SK-N-MC (cell line): ENCODE results near the gene TAF1A.
"Not testable (repeated sequence)": the region's sequence is repeated elsewhere in the genome, so short reads cannot be mapped to it uniquely, and the experiment has no call there.

Source experiments
- DNase-seq: peaks from one replicate; pipeline ENCODE4 v3.0.0-alpha.2; 2011; ENCODE audit warnings: low read depth, low spot score
- H3K27ac ChIP-seq: fragments of 200-600 bp; sonication (generic); 2 replicates; pipeline ENCODE4 v1.5.1; 2016; ENCODE audit warnings: mixed run types
- H3K36me3 ChIP-seq: fragments of 200-600 bp; sonication (generic); 2 replicates; pipeline ENCODE4 v1.6.1; 2017; ENCODE audit warnings: antibody characterized with exemption, low read length, mixed read lengths; ENCODE audit not compliant: insufficient read depth
- H3K4me3 ChIP-seq: fragments of 200-600 bp; sonication (generic); 2 replicates; pipeline ENCODE4 v1.5.1; 2016
- H3K9ac ChIP-seq: fragments of 200-600 bp; sonication (generic); 2 replicates; pipeline ENCODE4 v1.8.0; 2017; ENCODE audit warnings: mixed run types, mixed read lengths; ENCODE audit not compliant: insufficient read length
- H3K9me3 ChIP-seq: fragments of 200-600 bp; sonication (generic); 2 replicates; pipeline ENCODE4 v1.6.1; 2017; ENCODE audit warnings: low read depth, mild to moderate bottlenecking, antibody characterized with exemption, low read length, moderate library complexity, mixed read lengths
- EZH2 ChIP-seq: fragments of 200-600 bp; sonication (generic); IDR thresholded peaks from one replicate; pipeline ENCODE4 v1.6.1; 2017; ENCODE audit warnings: antibody characterized with exemption
- FOXP2 ChIP-seq: optimal IDR thresholded peaks from 2 replicates; pipeline ENCODE3; 2011; ENCODE audit warnings: mild to moderate bottlenecking, moderate library complexity; ENCODE audit not compliant: insufficient read depth; ENCODE audit errors: extremely low read length, control extremely low read depth
- POLR2AphosphoS5 ChIP-seq: IDR thresholded peaks from 2 replicates; pipeline ENCODE4 v1.6.1; 2012; ENCODE audit warnings: mild to moderate bottlenecking, low read depth, low read length, borderline replicate concordance

The TAF1A gene

GRCh38 chr1:222610728-222611127 is 21.0 kb upstream of the TAF1A start:
- Histone ChIP-seq H3K9me3 (no peaks in the 10 kb centered on the region), H3K4me3 (no peak overlapping the region), H3K27ac (no peak overlapping the region), H3K36me3 (no peaks in the 10 kb centered on the region), H3K9ac (no peak overlapping the region)
- no peak for DNase-seq
- TF ChIP-seq FOXP2 (no peak), POLR2AphosphoS5 (no peak), EZH2 (no peak)

DNA sequence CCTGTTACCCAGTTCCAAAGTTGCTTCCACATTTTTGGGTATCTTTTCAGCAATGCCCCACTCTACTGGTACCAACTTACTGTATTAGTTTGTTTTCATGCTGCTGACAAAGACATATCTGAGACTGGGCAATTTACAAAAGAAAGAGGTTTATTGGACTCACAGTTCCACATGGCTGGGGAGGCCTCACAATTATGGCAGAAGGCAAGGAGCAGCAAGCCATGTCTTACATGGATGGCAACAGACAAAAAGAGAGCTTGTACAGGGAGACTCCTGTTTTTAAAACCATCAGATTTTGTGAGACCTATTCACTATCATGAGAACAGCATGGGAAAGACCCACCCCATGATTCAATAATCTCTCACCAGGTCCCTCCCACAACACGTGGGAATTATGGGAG is 19.4 kb upstream of the TAF1A start:
- not testable (repeated sequence) for H3K9me3 ChIP-seq, H3K4me3 ChIP-seq, H3K27ac ChIP-seq, H3K9ac ChIP-seq, H3K36me3 ChIP-seq, DNase-seq

GRCh38 chr1:222606757-222607156 is 17.0 kb upstream of the TAF1A start:
- Histone ChIP-seq H3K4me3 (no peak overlapping the region), H3K36me3 (no peaks in the 10 kb centered on the region), H3K9me3 (no peaks in the 10 kb centered on the region), H3K9ac (no peak overlapping the region), H3K27ac (no peak overlapping the region)
- no peak for DNase-seq
- no peak for TF ChIP-seq EZH2
- no peak for TF ChIP-seq FOXP2
- no peak for TF ChIP-seq POLR2AphosphoS5

GRCh38 chr1:222601257-222601656 is 11.5 kb upstream of the TAF1A start:
- no peak for DNase-seq
- H3K4me3 ChIP-seq, result no peak overlapping the region
- H3K9ac ChIP-seq, result no peak overlapping the region
- no peaks in the 10 kb centered on the region for H3K36me3 ChIP-seq
- H3K27ac ChIP-seq, result no peak overlapping the region
- TF ChIP-seq FOXP2 (no peak), POLR2AphosphoS5 (no peak), EZH2 (no peak)
- H3K9me3 ChIP-seq, result no peaks in the 10 kb centered on the region

DNA sequence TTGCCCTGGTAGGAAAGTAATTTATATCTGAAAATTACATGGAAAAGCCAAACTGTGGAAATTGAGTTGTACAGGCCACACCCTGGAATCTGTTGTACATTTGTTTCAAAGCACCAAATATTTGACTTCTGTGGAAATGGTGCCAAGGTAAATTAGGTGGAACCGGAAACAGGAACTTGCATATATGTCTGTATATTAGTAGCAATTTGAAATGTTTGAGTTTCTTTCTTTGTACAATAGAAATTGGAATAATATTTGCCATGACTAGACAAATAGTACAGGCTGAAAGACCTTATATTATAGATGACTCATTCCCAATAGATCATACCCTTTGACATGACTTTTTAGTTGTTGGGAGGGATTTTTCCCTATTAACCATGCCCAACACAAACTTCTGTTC is 10.5 kb upstream of the TAF1A start:
- H3K36me3 ChIP-seq, result no peaks in the 10 kb centered on the region
- H3K9me3 ChIP-seq, result no peaks in the 10 kb centered on the region
- H3K4me3 ChIP-seq, result no peak overlapping the region
- no peak overlapping the region for H3K27ac ChIP-seq
- no peak for TF ChIP-seq EZH2
- DNase-seq, result no peak
- H3K9ac ChIP-seq, result no peak overlapping the region

GRCh38 chr1:222596696-222597095 is 7.0 kb upstream of the TAF1A start:
- Histone ChIP-seq H3K9me3 (no peaks in the 10 kb centered on the region), H3K27ac (no peak overlapping the region), H3K9ac (no peak overlapping the region), H3K36me3 (no peaks in the 10 kb centered on the region), H3K4me3 (no peak overlapping the region)
- DNase-seq, result no peak
- no peak for TF ChIP-seq EZH2
- no peak for TF ChIP-seq FOXP2
- no peak for TF ChIP-seq POLR2AphosphoS5

DNA sequence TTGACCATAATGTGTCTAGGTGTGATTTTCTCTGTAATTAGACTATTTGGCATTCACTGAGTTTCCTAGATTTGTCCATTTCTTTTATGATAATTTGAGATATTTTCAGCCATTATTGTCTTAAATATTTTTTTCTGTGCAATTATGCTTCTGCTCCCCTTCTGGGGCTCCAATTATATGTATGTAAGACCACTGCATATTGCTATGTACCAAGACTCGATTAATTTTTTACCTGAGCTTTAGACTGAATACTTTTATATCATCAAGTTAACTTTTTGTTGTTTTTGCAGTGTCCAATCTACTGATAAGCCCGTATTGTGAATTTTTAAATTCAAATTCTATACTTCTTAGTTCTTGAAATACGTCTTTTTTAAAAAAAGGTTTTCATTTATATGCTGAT is 5.1 kb upstream of the TAF1A start:
- DNase-seq, result no peak
- TF ChIP-seq FOXP2 (no peak), POLR2AphosphoS5 (no peak), EZH2 (no peak)
- Histone ChIP-seq H3K27ac (no peak overlapping the region), H3K4me3 (no peak overlapping the region), H3K9me3 (no peaks in the 10 kb centered on the region), H3K36me3 (no peaks in the 10 kb centered on the region), H3K9ac (no peak overlapping the region)

GRCh38 chr1:222592171-222592570 is 2.4 kb upstream of the TAF1A start:
- no peak for TF ChIP-seq POLR2AphosphoS5
- TF ChIP-seq FOXP2, result no peak
- TF ChIP-seq EZH2, result no peak
- H3K9ac ChIP-seq, result no peak overlapping the region
- H3K27ac ChIP-seq, result no peak overlapping the region
- peaks cover 12% of the 10 kb centered on the region for H3K36me3 ChIP-seq
- H3K9me3 ChIP-seq, result no peaks in the 10 kb centered on the region
- no peak for DNase-seq
- no peak overlapping the region for H3K4me3 ChIP-seq

DNA sequence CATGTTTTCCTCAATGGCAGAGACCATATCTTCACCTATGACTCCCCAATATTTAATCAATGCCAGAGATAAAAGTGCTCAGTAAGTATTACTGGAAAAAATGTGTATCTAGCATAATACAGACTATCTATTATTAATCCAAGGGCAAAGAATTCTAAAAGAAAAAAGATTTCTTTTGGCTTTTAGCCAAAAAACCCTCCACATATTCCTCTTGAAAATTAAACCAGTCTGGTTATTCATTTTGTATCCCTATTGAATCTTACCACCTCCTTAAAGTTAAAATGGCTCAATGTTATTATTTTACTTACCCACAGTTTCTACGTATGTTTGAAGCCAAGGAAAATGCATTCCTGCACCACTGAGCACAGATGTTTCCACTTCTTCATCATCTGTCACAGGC is 1.6 kb downstream of the TAF1A start:
- Histone ChIP-seq H3K36me3 (peaks cover 44% of the 10 kb centered on the region), H3K9ac (peak overlapping the region; percentile 78), H3K27ac (no peak overlapping the region), H3K9me3 (no peaks in the 10 kb centered on the region), H3K4me3 (peak overlapping the region; percentile 98; the same call in 1 of the 2 replicates)
- TF ChIP-seq FOXP2 (no peak), EZH2 (no peak), POLR2AphosphoS5 (no peak)
- DNase-seq, result no peak

DNA sequence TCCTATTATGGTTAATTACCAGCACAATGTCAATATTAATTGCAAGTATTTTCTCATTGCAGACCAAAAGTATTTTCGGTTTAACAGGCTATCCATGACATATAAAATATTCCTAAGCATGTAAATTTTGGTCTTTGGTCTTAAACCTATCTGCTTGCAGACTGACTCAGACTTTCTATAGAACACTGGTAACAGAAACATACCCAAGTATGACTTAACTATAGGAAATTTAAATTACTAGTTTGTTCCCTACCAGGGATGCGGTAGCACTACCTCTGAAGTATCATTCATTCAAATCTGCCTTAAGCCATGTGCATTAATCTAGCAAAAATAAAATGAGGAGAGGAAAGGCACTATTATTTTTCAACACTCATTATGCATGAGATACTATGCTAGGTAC is 2.9 kb downstream of the TAF1A start:
- Histone ChIP-seq H3K36me3 (peaks cover 57% of the 10 kb centered on the region), H3K9me3 (no peaks in the 10 kb centered on the region), H3K4me3 (no peak overlapping the region), H3K27ac (no peak overlapping the region), H3K9ac (no peak overlapping the region)
- TF ChIP-seq POLR2AphosphoS5, result no peak
- no peak for TF ChIP-seq FOXP2
- TF ChIP-seq EZH2, result no peak
- no peak for DNase-seq
